ENCODE data around the gene DAZAP1.
A peak's percentile ranks its signal among the peaks of the same experiment; 100 is the strongest.

DAZAP1 gene

DNA sequence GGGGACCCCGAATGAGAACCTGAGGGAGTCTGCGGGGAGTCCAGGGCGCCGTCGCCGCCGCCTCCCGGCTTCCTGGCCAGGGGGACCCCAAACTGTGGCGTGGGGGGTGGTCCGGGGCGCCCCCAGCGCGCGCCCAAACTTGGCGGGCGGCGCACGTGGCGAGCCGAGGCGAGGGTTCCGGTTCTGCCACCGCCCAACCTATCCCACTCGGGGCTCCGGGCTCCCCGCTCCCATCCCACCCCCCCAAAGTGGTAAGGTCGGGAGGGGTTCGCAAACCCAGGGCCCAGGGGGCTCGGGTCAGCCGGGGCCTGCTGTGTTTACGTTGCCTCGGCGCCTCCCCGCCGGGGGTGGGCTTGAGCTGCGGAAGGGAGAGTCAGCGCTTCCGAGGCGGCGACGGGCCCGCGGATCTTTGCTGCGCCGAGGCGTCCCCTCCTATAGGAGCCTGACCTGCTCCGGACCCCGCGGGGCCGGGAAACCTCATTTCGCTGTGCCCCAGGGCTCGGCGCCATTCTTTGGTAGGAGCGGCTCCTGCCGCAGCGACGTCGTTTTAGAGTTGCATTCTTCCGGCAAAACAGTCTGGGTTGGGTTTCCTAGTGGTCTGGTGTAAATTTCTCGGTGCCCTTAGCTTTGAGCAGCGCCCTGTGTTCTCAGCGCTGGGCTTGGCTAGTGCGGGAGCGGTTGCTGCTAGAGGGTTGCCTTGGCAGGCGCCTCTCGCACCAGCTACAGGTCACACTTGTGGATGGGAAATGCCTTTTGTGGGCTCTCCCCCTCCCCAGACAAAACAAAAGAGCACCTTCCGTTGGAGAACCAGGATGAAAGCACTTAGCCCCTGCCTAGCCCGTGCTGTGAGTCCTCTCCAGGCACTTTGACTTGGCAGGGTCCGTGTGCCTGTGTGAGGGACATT lies 1.2 kb downstream of the DAZAP1 start:
- H3K4me3 ChIP-seq (ENCODE audit: low read depth, low read length) = peak overlapping the region; percentile 81
- TF ChIP-seq, protein P1, sequence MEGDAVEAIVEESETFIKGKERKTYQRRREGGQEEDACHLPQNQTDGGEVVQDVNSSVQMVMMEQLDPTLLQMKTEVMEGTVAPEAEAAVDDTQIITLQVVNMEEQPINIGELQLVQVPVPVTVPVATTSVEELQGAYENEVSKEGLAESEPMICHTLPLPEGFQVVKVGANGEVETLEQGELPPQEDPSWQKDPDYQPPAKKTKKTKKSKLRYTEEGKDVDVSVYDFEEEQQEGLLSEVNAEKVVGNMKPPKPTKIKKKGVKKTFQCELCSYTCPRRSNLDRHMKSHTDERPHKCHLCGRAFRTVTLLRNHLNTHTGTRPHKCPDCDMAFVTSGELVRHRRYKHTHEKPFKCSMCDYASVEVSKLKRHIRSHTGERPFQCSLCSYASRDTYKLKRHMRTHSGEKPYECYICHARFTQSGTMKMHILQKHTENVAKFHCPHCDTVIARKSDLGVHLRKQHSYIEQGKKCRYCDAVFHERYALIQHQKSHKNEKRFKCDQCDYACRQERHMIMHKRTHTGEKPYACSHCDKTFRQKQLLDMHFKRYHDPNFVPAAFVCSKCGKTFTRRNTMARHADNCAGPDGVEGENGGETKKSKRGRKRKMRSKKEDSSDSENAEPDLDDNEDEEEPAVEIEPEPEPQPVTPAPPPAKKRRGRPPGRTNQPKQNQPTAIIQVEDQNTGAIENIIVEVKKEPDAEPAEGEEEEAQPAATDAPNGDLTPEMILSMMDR (IDR thresholded peaks at IDR 0.05; ENCODE audit: low read depth, low read length, missing control alignments) = no peak
- no peak for DNase-seq (ENCODE audit: low read depth)

DNA sequence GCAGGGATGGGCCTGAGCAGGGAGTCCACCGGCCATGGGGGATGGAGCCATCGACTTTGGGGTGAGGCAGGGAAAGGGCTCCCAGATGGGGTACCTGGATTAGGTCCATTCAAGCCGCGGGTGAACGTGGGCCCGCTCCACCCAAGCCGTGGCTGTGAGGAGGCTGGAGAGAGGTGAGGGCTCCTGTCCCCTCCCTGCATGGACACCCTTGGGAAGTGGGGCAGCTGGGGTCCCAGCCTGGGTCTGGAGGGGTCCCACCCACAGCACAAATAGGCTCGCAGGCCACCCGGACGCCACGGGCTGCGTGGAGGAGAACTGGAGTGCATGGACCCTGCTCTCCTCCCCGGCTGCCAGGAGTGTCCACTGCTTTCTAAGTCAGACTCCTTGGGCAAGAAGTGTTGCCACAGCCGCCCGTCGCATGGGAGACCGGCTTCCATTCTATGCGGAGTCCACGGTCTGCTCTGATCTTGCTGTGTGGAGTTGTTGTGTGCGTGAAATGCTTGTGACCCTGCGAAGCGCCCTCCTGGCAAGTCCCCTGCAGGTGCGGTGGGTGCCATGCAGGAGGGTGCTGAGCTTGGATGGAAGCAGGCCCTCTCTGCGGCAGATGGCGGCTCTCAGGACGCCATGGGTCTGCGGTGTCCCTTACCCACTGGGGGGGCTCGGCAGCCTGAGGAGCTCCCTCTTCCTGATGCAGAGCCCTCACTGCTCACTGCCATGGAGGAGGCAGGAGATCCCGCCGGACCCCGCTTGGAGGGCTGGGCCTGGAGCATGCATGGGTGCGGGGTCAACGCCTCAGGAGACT lies 2.0 kb downstream of the DAZAP1 start:
- TF ChIP-seq, protein P1 (IDR thresholded peaks at IDR 0.05; ENCODE audit: low read depth, low read length, missing control alignments) = no peak
- no peak for DNase-seq (ENCODE audit: low read depth)
- H3K4me3 ChIP-seq (ENCODE audit: low read depth, low read length) = peak overlapping the region; percentile 81

DNA sequence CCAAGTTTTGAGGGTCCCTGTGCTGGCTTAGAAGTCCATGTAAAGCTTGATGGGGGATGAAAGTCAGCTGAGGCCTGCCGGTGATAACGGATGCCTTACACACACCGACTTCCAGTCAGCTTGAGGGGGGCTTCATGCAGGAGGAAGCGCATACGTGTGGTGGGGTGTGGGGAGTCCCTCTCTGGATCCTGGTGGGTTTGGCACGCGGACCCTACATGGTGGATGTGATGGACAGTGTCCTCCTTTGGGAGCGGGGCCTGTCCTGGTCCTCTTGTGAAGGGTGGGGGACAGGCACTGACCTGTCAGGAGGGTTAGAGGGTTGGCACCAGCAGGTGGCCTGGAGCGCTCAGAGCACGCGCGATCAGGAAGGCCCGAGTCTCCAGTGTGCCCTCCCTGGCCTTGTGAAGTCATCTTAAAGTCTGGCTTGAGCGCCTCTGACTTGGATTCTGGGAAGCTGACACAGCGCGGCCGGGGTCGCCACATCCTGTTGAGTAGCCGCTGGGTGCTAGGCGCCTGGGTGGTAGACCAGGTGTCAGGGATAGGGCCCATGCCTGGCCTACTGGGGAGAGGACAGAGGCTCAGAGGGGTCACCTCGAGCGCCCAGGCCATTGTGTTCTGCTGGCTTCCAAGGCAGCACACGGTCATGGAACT lies 2.9 kb downstream of the DAZAP1 start:
- DNase-seq (ENCODE audit: low read depth) = no peak
- TF ChIP-seq, protein P1 (IDR thresholded peaks at IDR 0.05; ENCODE audit: low read depth, low read length, missing control alignments) = no peak
- no peak overlapping the region for H3K4me3 ChIP-seq (ENCODE audit: low read depth, low read length)

DNA sequence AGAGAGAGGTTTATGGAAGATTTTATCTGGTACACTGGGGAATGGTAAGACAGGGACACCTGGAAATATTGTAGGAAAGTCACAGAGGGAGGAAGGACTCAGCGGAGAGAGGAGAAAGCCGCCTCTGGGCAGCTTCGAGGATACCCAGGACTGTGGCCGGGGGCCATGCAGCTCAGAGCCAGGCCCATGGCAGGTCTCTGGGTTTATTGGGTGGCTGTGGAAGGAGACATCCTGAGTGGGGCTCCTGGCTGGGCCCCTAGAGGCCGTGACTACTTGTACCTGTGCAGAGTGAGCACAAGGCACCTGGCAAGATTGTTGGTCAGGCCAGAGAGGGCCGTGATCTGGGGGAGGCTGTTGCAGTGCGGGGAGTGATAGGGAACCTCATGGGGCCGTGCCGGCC lies 3.4 kb downstream of the DAZAP1 start:
- DNase-seq (ENCODE audit: low read depth) = no peak
- TF ChIP-seq, protein P1 (IDR thresholded peaks at IDR 0.05; ENCODE audit: low read depth, low read length, missing control alignments) = no peak
- no peak overlapping the region for H3K4me3 ChIP-seq (ENCODE audit: low read depth, low read length)

DNA sequence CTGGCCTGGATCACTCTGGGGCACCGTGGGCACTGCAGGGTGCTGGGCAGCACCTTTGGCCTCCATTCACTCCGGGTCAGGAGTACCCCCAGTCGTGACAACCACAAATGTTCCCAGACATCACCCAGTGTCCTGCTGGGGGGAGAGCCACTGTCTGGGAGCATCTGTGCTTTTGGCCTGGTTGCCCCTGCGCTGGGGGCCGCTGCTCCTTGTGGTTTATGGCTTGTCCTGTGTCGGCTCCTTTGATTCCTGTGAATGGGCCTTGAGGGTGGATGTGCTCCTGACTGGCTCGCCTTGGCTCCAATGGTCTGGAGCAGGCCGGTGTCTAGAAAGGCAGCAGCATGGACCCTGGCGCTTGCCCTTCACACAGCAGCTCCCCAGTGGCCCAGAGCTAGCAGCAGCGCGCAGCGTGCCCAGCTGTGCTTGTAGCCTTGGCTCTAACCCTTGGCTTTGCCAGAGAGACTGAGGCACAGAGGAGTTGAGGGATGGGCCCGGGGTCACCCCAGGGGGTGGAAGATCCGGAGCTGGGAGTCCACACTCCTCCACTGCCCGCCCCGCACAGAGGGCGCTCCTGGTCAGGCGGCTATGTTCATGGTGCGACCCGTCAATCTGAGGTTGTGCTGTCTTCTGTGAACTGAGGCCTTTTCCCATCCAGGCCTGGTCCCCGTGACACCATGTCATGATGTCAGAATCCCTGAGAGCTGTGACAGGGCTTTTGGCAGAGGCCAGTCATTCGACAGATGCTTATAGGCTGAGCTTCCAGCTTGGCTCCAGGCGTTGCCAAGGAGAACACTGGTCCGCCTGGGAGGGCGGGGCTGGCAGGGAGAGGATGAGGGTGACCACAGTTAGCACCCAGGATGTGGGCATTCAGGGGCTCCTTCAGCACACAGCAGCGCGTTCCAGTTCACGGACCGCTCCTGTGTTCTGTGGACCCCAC lies 4.1 kb downstream of the DAZAP1 start:
- H3K4me3 ChIP-seq (ENCODE audit: low read depth, low read length) = no peak overlapping the region
- DNase-seq (ENCODE audit: low read depth) = no peak
- TF ChIP-seq, protein P1 (IDR thresholded peaks at IDR 0.05; ENCODE audit: low read depth, low read length, missing control alignments) = no peak
